HL-60 (cell line): Measurements from ENCODE around the gene SLC4A9.

Experiments used
- GABPA ChIP-seq: IDR thresholded peaks from 2 replicates; pipeline ENCODE4 v1.6.1; 2012; ENCODE audit warnings: low read depth
- POLR2AphosphoS5 ChIP-seq: IDR thresholded peaks from 2 replicates; pipeline ENCODE4 v1.6.1; 2012; ENCODE audit warnings: low read depth
- TF ChIP-seq, protein P1 (sequence below): IDR thresholded peaks from one replicate; pipeline ENCODE4 v1.5.1; 2011; ENCODE audit warnings: low read length, control low read depth, inconsistent platforms; ENCODE audit not compliant: insufficient read depth

DNA sequence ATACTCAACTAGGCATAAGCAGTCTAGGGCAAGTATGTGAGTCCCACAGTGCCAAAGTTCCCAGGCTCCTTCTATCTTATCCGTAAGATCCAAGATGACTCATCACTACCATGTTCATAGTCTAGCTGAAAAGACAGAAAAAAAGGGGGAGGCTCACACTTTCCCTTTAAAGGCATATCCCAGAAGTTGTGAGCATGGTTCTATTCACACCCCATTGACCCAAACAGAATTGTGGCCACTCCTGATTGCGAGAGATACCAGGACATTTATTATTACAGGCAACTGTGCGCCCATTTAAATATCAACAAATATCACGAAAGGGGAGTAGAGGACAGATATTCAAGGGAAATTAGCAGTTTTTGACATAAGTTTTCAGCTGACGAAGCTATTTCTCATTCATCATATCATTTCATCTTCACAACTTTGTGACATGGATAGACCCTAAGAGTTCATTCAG is 49.0 kb upstream of the SLC4A9 start:
- TF ChIP-seq, protein P1, sequence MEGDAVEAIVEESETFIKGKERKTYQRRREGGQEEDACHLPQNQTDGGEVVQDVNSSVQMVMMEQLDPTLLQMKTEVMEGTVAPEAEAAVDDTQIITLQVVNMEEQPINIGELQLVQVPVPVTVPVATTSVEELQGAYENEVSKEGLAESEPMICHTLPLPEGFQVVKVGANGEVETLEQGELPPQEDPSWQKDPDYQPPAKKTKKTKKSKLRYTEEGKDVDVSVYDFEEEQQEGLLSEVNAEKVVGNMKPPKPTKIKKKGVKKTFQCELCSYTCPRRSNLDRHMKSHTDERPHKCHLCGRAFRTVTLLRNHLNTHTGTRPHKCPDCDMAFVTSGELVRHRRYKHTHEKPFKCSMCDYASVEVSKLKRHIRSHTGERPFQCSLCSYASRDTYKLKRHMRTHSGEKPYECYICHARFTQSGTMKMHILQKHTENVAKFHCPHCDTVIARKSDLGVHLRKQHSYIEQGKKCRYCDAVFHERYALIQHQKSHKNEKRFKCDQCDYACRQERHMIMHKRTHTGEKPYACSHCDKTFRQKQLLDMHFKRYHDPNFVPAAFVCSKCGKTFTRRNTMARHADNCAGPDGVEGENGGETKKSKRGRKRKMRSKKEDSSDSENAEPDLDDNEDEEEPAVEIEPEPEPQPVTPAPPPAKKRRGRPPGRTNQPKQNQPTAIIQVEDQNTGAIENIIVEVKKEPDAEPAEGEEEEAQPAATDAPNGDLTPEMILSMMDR = no peak
- TF ChIP-seq POLR2AphosphoS5 (no peak), GABPA (no peak)
